GM12875 (cell line): Measurements from ENCODE around the gene ZDHHC5.
"Not testable (repeated sequence)": the region's sequence is repeated elsewhere in the genome, so short reads cannot be mapped to it uniquely, and the experiment has no call there.

Source experiments
- H3K4me3 ChIP-seq: one replicate; pipeline ENCODE4 v1.5.1; 2011; ENCODE audit warnings: low read depth, low read length, control low read depth
- TF ChIP-seq, protein P1 (sequence below): IDR thresholded peaks from 2 replicates; pipeline ENCODE4 v1.5.1; 2011; ENCODE audit warnings: low read depth, mild to moderate bottlenecking, control low read depth, inconsistent platforms, low read length, moderate library complexity, borderline replicate concordance; ENCODE audit not compliant: insufficient read depth

The ZDHHC5 gene

DNA sequence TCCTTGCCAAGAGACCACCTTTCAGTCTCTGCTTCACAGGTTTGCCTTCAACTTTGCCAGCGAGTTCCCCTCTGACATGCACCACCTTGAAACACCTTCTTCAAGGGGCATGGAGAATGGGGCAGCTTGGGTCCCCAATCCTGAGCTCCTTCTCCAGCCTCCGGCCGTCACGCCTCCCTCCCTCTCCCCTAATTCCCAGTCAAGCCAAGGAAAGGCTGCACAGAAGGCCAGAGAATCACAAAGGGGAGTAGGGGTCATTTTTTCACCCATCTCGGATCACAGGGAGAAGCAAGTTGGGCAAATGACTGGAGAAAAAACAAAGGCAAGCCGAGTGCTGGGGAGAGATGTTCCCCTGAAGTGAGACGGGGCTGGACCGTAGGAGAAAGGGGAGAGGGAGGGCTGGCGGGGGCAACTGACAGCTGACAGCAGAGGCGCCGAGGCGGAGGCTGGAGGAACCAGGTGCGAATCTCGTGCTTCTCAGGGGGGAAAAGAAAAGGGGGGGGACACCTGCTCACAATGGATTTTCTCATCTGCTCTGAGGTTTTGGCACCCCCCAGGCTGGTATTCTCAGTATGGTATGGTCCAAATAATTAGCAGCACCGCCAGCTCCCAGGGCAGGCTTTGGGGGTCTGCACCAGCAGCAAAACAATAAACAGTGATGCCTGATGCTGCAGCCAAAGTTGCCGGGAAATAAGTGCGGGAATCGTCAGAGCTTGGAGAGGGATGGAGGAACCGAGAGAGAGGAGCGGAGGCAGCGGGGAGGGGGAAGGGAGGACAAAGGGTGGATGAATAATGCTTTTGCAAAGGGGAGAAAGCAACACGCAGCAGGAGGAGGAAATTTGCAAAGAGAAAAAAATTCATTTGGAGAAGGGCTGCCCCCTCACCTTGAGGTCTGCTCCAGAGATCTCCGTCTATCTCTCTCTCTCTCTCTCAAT, 18.8 kb upstream of the ZDHHC5 start:
- no peak overlapping the region for H3K4me3 ChIP-seq
- TF ChIP-seq, protein P1, sequence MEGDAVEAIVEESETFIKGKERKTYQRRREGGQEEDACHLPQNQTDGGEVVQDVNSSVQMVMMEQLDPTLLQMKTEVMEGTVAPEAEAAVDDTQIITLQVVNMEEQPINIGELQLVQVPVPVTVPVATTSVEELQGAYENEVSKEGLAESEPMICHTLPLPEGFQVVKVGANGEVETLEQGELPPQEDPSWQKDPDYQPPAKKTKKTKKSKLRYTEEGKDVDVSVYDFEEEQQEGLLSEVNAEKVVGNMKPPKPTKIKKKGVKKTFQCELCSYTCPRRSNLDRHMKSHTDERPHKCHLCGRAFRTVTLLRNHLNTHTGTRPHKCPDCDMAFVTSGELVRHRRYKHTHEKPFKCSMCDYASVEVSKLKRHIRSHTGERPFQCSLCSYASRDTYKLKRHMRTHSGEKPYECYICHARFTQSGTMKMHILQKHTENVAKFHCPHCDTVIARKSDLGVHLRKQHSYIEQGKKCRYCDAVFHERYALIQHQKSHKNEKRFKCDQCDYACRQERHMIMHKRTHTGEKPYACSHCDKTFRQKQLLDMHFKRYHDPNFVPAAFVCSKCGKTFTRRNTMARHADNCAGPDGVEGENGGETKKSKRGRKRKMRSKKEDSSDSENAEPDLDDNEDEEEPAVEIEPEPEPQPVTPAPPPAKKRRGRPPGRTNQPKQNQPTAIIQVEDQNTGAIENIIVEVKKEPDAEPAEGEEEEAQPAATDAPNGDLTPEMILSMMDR, result no peak

DNA sequence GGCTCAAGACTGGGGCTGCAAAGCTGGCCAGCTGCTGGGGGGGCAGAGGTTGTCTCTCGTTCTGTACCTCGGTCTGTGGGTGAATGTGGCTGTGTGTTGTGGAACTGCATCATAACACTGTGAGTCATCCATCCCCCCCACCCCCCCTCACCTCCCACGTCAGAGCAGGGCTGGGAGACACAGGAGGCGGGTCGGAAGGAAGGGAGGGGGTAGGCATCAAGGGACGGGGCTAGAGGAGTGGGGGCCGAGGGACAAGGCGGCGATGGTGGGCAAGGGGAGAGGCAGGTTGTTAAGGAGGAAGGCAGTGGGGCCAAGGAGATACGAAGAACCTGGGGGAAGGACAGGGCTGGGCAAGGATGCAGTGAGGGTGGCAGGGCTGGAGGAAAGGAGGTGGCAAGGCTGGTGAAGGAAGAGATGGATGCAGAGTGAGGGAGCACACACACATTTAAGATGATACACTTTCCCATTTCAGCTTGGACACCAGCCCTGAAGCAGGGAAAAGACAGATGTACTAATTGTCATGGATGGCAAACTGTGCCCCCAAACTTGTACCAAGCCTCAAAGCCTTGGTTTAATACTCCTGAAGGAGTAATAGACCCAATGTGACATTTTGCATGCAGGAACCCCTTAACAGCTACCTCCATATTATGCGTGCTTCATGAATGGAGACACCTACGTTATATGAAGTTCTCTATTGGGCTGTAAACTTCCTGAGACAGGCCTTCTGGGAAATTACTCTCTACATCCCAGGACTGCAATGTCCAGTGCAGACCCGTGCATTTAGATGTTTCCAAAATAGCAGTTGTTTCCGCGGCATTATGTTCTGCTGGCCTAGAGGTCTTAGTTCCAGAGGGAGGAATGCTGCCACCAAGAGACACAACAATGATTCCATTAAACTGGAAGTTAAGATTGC, 17.8 kb upstream of the ZDHHC5 start, which contains the start of gene YPEL4:
Gene YPEL4, minus strand, starts transcription at position 87 of the 913 bp plus-strand sequence. CDS start 2,805 bp downstream, outside the sequence.
- TF ChIP-seq, protein P1, result no peak
- no peak within 1 kb of the TSS for H3K4me3 ChIP-seq

DNA sequence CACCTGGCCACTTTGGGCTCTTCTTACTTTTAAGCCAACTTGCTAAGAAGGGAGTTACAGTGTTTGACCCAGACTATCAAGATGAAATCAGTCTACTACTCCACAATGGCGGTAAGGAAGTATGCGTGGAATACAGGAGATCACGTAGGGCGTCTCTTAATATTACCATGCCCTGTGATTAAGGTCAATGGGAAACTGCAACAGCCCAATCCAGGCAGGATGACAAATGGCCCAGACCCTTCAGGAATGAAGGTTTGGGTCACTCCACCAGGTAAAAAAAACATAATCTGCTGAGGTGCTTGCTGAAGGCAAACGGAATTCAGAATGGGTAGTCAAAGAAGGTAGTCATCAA, 17.2 kb upstream of the ZDHHC5 start:
- H3K4me3 ChIP-seq, result no peak overlapping the region
- TF ChIP-seq, protein P1, result no peak

DNA sequence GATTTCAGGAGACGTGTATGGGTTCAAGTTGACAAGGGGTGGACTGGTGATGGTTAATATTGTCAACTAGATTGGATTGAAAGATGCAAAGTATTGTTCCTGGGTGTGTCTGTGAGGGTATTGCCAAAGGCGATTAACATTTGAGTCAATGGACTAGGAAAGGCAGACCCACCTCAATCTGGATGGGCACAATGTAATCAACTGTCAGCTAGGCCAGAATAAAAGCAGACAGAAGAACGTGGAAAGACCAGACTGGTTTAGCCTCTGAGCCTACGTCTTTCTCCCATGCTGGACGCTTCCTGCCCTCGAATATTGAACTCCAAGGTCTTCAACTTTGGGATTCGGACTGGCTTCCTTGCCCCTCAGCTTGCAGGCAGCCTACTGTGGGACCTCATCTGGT, 16.5 kb upstream of the ZDHHC5 start:
- TF ChIP-seq, protein P1, result no peak
- no peak overlapping the region for H3K4me3 ChIP-seq

DNA sequence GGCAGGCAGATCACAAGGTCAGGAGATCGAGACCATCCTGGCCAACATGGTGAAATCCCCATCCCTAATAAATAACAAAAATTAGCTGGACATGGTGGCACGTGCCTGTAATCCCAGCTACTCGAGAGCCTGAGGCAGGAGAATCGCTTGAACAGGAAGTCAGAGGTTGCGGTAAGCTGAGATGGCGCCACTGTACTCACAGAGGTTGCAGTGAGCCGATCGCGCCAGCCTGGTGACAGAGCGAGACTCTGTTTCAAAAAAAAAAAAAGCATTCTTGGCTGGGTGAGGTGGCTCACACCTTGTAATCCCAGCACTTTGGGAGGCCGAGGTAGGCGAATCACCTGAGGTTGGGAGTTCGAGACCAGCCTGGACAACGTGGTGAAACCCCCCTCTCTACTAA, 15.7 kb upstream of the ZDHHC5 start:
- not testable (repeated sequence) for H3K4me3 ChIP-seq

DNA sequence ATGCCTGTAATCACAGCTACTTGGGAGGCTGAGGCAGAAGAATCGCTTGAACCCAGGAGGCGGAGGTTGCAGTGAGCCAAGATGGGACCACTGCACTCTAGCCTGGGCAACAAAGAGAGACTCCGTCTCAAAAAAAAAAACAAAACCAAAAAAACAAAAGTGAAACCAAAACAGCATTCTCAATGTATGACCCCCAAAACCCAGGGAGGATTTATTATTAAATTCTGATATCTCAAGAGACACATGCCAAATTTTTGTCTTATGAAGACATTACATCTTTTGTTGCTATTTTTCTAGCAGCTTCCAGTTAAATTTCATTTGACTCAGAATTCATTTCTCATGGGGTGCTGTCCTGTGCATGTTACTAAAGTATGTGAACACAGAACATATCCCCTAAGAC, 15.3 kb upstream of the ZDHHC5 start:
- no peak overlapping the region for H3K4me3 ChIP-seq

DNA sequence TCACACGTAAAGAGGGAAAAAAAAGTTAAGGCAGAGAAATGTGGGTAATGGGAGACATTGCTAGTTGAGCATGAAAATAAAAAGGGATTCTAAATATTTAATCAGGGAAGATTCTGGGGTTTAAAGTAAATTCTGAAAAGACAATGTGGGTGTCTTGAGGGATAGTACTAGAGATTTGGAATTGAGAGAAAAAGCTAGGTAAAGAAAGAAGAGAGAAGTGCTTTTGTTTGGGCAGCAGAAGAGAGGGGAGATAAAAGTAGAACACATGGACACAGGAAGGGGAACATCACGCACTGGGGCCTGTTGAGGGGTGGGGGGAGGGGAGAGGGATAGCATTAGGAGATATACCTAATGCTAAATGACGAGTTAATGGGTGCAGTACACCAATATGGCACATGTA, 14.8 kb upstream of the ZDHHC5 start:
- H3K4me3 ChIP-seq, result no peak overlapping the region
- TF ChIP-seq, protein P1, result no peak

More for the DNA sequence above, 15.3 kb upstream of the ZDHHC5 start:
- TF ChIP-seq, protein P1, result no peak
